ENCODE results near the gene UBAC2. TPM values are rescaled to one million over a fixed set of nuclear protein-coding genes. Genes with fewer than 3 reads are reported as not detected.

Gene UBAC2
- total RNA-seq, 1 donor from 2014 or later: 87.7 TPM

GRCh38 chr13:99257291-99257690 lies 56.6 kb downstream of the UBAC2 start:
- H3K36me3 Mint-ChIP-seq: peaks cover 11% of the 10 kb centered on the region

DNA sequence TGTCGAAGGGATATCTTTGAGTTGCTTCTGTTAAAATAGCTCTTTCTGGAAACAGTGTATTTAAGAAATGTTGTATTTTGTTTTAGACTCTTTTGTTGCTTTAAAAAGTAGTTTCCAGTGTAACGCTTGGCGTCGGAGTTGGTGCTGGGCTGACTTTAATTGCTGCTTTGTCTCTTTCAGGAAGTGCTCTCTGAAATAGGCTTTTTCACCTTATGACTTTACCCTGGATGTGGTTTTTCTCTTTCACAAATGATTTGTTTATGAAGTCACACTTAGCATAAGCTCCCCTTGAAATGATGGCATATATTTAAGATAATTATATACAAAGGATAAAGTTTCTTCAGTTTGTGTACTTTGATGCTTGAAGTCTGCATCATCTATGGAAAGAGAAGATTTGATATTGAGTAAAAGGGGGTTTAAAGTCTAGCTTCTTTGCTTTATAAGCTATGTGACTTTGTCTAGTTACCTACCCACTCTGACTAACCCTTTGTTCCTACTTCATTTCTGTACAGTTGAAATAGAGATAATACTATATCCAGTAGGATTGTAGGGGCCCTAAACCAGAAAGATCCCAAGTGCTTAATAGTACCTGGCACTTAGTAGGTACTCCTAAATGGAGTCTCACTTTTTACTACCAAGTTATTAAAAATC lies 57.7 kb downstream of the UBAC2 start, which contains the start of gene GPR18:
Gene GPR18, minus strand, starts transcription at position 170 of the 651 bp plus-strand sequence. CDS start 2,507 bp downstream, outside the sequence.
- Histone ChIP-seq H3K27me3 (no peaks in the 10 kb centered on the region), H3K9me3 (ENCODE audit: low read depth) (no peaks in the 10 kb centered on the region), H3K4me3 (no peak within 1 kb of the TSS), H4K20me1 (ENCODE audit: low read depth) (peaks cover 9% of the 10 kb centered on the region), H3K36me3 (no peaks in the 10 kb centered on the region), H3K79me2 (ENCODE audit: low read depth) (no peaks in the 10 kb centered on the region), H3K4me1 (no peaks in the 10 kb centered on the region), H2AFZ (replicated peaks) (no peak within 1 kb of the TSS), H3K4me2 (no peak within 1 kb of the TSS), H3K9ac (peak within 1 kb of the TSS; percentile 34), H3K27ac (peak within 1 kb of the TSS; percentile 17), H3F3A (ENCODE audit: low read depth) (peaks cover 5% of the 10 kb centered on the region)
- TF ChIP-seq EZH2phosphoT487 (IDR thresholded peaks at IDR 0.05): no peak
- TF ChIP-seq, protein P1, sequence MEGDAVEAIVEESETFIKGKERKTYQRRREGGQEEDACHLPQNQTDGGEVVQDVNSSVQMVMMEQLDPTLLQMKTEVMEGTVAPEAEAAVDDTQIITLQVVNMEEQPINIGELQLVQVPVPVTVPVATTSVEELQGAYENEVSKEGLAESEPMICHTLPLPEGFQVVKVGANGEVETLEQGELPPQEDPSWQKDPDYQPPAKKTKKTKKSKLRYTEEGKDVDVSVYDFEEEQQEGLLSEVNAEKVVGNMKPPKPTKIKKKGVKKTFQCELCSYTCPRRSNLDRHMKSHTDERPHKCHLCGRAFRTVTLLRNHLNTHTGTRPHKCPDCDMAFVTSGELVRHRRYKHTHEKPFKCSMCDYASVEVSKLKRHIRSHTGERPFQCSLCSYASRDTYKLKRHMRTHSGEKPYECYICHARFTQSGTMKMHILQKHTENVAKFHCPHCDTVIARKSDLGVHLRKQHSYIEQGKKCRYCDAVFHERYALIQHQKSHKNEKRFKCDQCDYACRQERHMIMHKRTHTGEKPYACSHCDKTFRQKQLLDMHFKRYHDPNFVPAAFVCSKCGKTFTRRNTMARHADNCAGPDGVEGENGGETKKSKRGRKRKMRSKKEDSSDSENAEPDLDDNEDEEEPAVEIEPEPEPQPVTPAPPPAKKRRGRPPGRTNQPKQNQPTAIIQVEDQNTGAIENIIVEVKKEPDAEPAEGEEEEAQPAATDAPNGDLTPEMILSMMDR (IDR thresholded peaks at IDR 0.05): no peak
- TF ChIP-seq EZH2 (IDR thresholded peaks at IDR 0.05): no peak
- no peaks in the 10 kb centered on the region for H3K4me1 Mint-ChIP-seq
- peaks cover 2% of the 10 kb centered on the region for H3K27me3 Mint-ChIP-seq (ENCODE audit: insufficient read depth, low read depth)
- H3K36me3 Mint-ChIP-seq: peaks cover 12% of the 10 kb centered on the region
- DNase-seq (ENCODE audit: low spot score): no peak
- H3K4me3 Mint-ChIP-seq: no peak within 1 kb of the TSS
- H3K27ac Mint-ChIP-seq: no peak within 1 kb of the TSS
- H3K9me3 Mint-ChIP-seq: no peaks in the 10 kb centered on the region

More at GRCh38 chr13:99257291-99257690, 56.6 kb downstream of the UBAC2 start:
- DNase-seq (ENCODE audit: low spot score): no peak
- no peak overlapping the region for H3K27ac Mint-ChIP-seq
- Histone ChIP-seq H3K79me2 (ENCODE audit: low read depth) (no peaks in the 10 kb centered on the region), H3K4me2 (no peak overlapping the region), H3K4me3 (no peak overlapping the region), H3K9ac (no peak overlapping the region), H3K27me3 (no peaks in the 10 kb centered on the region), H2AFZ (replicated peaks) (no peak overlapping the region), H3K27ac (no peak overlapping the region), H3K9me3 (ENCODE audit: low read depth) (no peaks in the 10 kb centered on the region), H3K4me1 (no peaks in the 10 kb centered on the region), H3K36me3 (no peaks in the 10 kb centered on the region), H3F3A (ENCODE audit: low read depth) (peaks cover 5% of the 10 kb centered on the region), H4K20me1 (ENCODE audit: low read depth) (peaks cover 9% of the 10 kb centered on the region)
- H3K9me3 Mint-ChIP-seq: no peaks in the 10 kb centered on the region
- TF ChIP-seq EZH2 (IDR thresholded peaks at IDR 0.05) (no peak), EZH2phosphoT487 (IDR thresholded peaks at IDR 0.05) (no peak)
- TF ChIP-seq, protein P1 (IDR thresholded peaks at IDR 0.05): no peak
- H3K4me1 Mint-ChIP-seq: no peaks in the 10 kb centered on the region
- H3K4me3 Mint-ChIP-seq: no peak overlapping the region
- H3K27me3 Mint-ChIP-seq (ENCODE audit: insufficient read depth, low read depth): peaks cover 2% of the 10 kb centered on the region

- no peak overlapping the region for H3K9ac ChIP-seq
- H3F3A ChIP-seq (ENCODE audit: low read depth): peaks cover 7% of the 10 kb centered on the region
- H3K36me3 Mint-ChIP-seq: peaks cover 12% of the 10 kb centered on the region
- H2AFZ ChIP-seq (replicated peaks): no peak overlapping the region
- H3K27me3 Mint-ChIP-seq (ENCODE audit: insufficient read depth, low read depth): peaks cover 2% of the 10 kb centered on the region
- no peaks in the 10 kb centered on the region for H3K9me3 Mint-ChIP-seq
- no peak overlapping the region for H3K4me2 ChIP-seq
- H3K27ac Mint-ChIP-seq: no peak overlapping the region
- no peak overlapping the region for H3K27ac ChIP-seq
- H4K20me1 ChIP-seq (ENCODE audit: low read depth): peaks cover 9% of the 10 kb centered on the region
- no peak for DNase-seq (ENCODE audit: low spot score)
- H3K36me3 ChIP-seq: no peaks in the 10 kb centered on the region
- no peaks in the 10 kb centered on the region for H3K4me1 ChIP-seq
- H3K4me1 Mint-ChIP-seq: no peaks in the 10 kb centered on the region
- H3K9me3 ChIP-seq (ENCODE audit: low read depth): no peaks in the 10 kb centered on the region
- no peak overlapping the region for H3K4me3 Mint-ChIP-seq
- H3K4me3 ChIP-seq: no peak overlapping the region
- H3K79me2 ChIP-seq (ENCODE audit: low read depth): no peaks in the 10 kb centered on the region
- H3K27me3 ChIP-seq: no peaks in the 10 kb centered on the region
- TF ChIP-seq EZH2phosphoT487 (IDR thresholded peaks at IDR 0.05): no peak
- no peak for TF ChIP-seq EZH2 (IDR thresholded peaks at IDR 0.05)
- TF ChIP-seq, protein P1 (IDR thresholded peaks at IDR 0.05): no peak
Observed at GRCh38 chr13:99258946-99259345, 58.3 kb downstream of the UBAC2 start.

Measured in neural progenitor cell (in vitro differentiated cells).